GM10266 (cell line): ENCODE results near the gene DLGAP1.

ENCODE experiments used
- DNase-seq: peaks from one replicate; pipeline ENCODE4 v3.0.0; 2012; ENCODE audit errors: extremely low spot score
- CTCF ChIP-seq: IDR thresholded peaks from 2 replicates; pipeline ENCODE4 v1.5.1; 2012; ENCODE audit warnings: mild to moderate bottlenecking, low read depth; ENCODE audit not compliant: control insufficient read depth, insufficient read depth; ENCODE audit errors: missing control alignments

Gene DLGAP1

GRCh38 chr18:3647636-3648035 is 807.5 kb downstream of the DLGAP1 start:
- DNase-seq, result no peak
- TF ChIP-seq CTCF, result no peak

GRCh38 chr18:3645384-3646156 is 809.5 kb downstream of the DLGAP1 start:
- no peak for DNase-seq
- TF ChIP-seq CTCF, result no peak

- no peak for TF ChIP-seq CTCF
These were observed 820.7 kb downstream of the DLGAP1 start for GRCh38 chr18:3634250-3634939.

GRCh38 chr18:3631887-3632286 is 823.2 kb downstream of the DLGAP1 start:
- DNase-seq, result no peak
- no peak for TF ChIP-seq CTCF

More at GRCh38 chr18:3634250-3634939, 820.7 kb downstream of the DLGAP1 start:
- DNase-seq, result no peak

- no peak for TF ChIP-seq CTCF
- DNase-seq, result no peak
These were observed 828.1 kb downstream of the DLGAP1 start for GRCh38 chr18:3626929-3627458.

GRCh38 chr18:3625742-3626091 is 829.4 kb downstream of the DLGAP1 start:
- DNase-seq, result no peak
- TF ChIP-seq CTCF, result no peak
